ENCODE results near the gene FXYD6.

The FXYD6 gene

GRCh38 chr11:117906710-117907109 lies 30.3 kb upstream of the FXYD6 start:
- H3K4me3 ChIP-seq (ENCODE audit: low read length), result no peak overlapping the region
- no peak for TF ChIP-seq ZNF274 (IDR thresholded peaks at IDR 0.05; ENCODE audit: low read depth, low read length)

- no peak overlapping the region for H3K4me3 ChIP-seq (ENCODE audit: low read length)
- no peak for TF ChIP-seq ZNF274 (IDR thresholded peaks at IDR 0.05; ENCODE audit: low read depth, low read length)
Observed at GRCh38 chr11:117906126-117906525, 29.7 kb upstream of the FXYD6 start.

DNA sequence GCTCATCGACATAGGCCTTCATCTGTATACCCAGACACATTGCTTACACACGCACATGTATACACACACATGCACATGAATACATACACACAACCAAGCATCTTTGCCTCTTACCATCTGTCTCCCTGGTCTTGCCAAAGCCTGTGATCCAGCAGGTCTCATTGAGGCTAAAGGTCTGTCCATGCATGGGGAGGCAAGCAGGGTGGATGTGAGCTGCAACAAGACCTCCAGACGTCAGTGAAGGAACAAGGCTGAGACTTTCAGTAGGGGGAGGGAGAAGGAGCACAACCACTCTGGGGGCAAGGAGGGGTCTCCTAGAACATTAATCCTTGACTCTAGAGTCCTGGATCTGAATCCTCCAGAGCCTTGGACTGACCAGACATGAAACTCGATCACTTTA lies 29.1 kb upstream of the FXYD6 start:
- H3K4me3 ChIP-seq (ENCODE audit: low read length), result no peak overlapping the region
- no peak for TF ChIP-seq ZNF274 (IDR thresholded peaks at IDR 0.05; ENCODE audit: low read depth, low read length)

DNA sequence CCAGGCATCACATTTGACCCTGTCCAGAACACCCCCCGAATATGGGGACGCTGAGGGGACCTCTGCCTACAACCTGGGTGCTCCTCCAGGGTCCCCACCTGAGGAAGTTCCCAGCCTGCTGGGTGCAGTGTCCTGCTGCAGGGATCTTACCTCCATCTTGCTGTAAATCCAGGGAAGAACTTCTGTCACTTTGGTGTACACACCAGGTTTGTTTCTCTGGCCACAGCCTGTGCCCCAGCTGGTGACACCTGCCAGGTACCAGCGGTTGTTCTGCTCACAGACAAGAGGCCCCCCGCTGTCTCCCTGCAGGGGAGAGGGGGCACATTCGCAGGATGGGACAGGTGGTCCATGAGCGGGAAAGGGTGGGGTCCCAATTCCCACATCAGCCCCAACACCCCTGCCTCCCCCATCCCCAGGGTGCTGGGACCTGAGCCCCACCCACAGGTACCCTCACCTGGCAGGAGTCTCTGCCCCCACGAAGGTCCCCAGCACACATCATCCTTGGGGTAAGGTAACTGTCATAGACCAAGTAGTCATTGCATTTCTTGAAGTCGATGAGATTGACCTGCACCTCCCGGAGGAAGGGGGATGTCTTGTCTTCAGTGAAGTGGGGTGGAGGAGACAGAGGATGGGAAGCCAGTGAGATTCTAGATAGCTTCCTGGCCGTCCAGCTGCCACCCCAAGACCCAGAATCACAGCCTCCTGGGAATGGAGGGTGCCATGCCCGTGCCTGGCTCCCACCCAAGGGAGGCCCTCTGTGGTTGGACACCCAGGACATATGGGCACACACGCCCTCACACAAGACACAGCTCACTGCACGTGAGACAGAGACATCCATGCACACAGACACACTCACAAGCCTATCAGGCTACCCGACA lies 27.3 kb upstream of the FXYD6 start:
- no peak for TF ChIP-seq ZNF274 (IDR thresholded peaks at IDR 0.05; ENCODE audit: low read depth, low read length)
- H3K4me3 ChIP-seq (ENCODE audit: low read length), result no peak overlapping the region

GRCh38 chr11:117902001-117902845 lies 25.8 kb upstream of the FXYD6 start:
- TF ChIP-seq ZNF274 (IDR thresholded peaks at IDR 0.05; ENCODE audit: low read depth, low read length), result no peak
- H3K4me3 ChIP-seq (ENCODE audit: low read length), result no peak overlapping the region

DNA sequence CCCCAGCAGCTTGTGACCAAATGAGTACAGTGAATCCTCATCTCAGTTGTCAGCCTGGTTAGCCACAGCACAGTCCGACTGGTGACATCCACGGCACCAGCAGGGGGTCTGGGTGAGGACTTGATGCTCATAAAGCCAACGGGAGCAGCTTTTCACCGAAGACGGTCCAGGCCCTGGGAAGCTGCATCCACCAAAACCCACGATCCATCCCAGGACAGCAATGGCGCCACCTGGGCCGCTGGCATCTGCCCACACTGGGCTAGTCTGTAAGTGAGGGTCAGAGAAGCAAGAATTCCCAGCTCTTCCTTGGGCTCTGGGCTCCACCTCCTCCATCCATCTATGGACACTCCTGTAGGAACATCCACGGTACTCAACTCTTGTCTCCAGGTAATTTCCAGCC lies 25.1 kb upstream of the FXYD6 start:
- H3K4me3 ChIP-seq (ENCODE audit: low read length), result no peak overlapping the region
- no peak for TF ChIP-seq ZNF274 (IDR thresholded peaks at IDR 0.05; ENCODE audit: low read depth, low read length)

DNA sequence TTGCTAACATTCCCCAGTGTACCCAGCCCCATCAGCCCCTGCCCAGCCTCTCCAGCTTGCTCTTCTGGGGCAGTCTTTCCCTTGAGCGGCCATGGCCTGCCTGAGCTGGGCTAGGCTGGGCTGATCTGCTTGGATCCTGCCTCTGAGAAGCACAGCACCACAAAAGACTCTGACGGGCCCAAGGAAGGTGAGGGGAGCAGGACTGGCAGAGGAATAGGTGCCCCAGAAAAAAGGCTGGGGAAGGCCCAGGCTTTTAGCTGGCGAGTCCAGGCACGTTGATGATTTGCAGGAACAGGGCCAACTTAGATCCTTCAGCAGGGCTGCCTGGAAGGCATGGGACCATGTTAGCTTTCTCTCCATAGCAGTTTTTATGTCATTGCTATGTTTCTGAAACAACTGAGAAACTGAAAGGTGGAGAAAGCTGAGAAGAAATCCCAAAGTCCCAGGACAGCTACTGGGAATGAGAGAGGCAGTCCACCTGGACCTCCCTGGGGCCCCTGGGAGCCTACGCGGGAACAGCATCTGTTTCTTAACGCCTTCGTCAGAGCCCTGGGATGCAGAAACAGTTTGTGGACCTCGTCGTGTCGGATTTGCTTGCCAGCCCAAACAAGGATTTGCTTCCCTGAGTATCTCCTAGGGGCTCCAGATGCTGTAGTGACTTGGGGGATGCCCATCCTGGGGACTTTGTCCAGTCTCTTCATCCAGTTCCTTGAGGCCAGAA lies 24.4 kb upstream of the FXYD6 start:
- no peak for TF ChIP-seq ZNF274 (IDR thresholded peaks at IDR 0.05; ENCODE audit: low read depth, low read length)
- H3K4me3 ChIP-seq (ENCODE audit: low read length), result no peak overlapping the region

DNA sequence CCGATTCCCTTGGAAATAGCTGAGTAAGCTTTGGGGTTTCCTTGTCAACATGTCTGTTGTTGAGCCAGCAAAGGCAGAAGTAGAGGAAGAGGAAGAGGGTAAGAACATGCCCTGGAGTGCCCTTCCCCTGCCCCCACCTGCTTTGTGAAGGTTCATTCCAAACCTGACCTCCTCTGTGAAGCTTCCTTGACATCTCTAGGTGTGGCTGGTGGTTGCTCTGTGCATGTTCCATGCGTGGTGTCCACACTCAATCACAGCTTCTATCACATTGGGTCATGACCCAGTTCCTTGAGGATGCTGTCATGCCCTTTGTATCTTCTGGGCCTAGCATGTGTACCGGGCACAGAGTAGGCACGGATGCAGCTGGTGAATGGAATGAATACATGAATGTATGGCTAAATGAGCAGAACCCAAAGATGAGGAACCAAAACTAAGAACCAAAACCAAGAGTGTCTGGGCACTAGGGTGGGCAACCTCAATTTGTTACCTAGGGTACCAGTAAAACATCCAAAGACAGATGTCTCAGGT lies 23.7 kb upstream of the FXYD6 start:
- TF ChIP-seq ZNF274 (IDR thresholded peaks at IDR 0.05; ENCODE audit: low read depth, low read length), result no peak
- H3K4me3 ChIP-seq (ENCODE audit: low read length), result no peak overlapping the region

DNA sequence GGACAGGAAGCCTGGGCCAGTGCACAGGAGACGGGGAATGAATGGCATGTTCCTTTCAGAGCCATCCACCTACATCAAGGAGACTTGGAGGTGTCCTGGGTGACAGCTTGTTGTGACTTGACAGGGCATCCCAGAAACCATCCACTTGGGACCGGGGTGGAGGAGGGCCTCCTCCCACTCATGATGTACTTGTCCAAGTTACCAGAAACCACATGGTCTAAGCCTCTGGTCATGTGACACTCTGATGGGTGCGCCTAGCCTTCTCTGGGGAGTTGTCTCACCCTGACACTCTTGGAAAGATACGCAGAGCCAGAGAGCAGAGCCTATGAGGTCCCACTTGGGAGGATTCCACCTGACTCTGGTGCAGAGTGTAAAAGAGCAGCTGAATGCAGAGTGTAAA lies 21.6 kb upstream of the FXYD6 start:
- no peak for TF ChIP-seq ZNF274 (IDR thresholded peaks at IDR 0.05; ENCODE audit: low read depth, low read length)
- no peak overlapping the region for H3K4me3 ChIP-seq (ENCODE audit: low read length)

- no peak for TF ChIP-seq ZNF274 (IDR thresholded peaks at IDR 0.05; ENCODE audit: low read depth, low read length)
- no peak overlapping the region for H3K4me3 ChIP-seq (ENCODE audit: low read length)
Observed at GRCh38 chr11:117892651-117893050, 16.2 kb upstream of the FXYD6 start.

GRCh38 chr11:117891362-117891761 lies 14.9 kb upstream of the FXYD6 start:
- no peak for TF ChIP-seq ZNF274 (IDR thresholded peaks at IDR 0.05; ENCODE audit: low read depth, low read length)

DNA sequence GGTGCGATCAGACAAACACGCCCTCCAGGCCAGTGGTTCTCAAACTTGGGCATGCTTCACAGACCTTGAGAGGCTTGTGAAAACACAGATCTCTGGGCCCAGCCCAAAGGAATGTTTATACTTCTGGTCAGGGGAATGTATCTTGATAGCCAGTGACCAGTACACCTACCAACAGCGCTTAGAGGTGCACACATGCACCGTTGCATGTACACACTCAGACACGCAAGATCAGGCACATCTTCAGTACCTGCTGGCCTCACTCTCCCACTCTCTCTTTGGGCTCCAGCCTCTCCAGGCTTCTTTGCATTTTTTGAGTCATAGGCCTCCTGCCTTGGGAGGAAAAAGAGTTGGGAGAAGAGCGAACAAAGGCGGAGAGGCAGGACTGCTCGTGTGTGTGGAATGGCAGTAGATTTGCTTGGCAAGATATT lies 11.7 kb upstream of the FXYD6 start:
- H3K4me3 ChIP-seq (ENCODE audit: low read length), result no peak overlapping the region
- no peak for TF ChIP-seq ZNF274 (IDR thresholded peaks at IDR 0.05; ENCODE audit: low read depth, low read length)

More at GRCh38 chr11:117891362-117891761, 14.9 kb upstream of the FXYD6 start:
- H3K4me3 ChIP-seq (ENCODE audit: low read length), result no peak overlapping the region

GRCh38 chr11:117887431-117888138 lies 11.1 kb upstream of the FXYD6 start:
- TF ChIP-seq ZNF274 (IDR thresholded peaks at IDR 0.05; ENCODE audit: low read depth, low read length), result no peak
- no peak overlapping the region for H3K4me3 ChIP-seq (ENCODE audit: low read length)

Data from GM08714 (cell line).